K562 (cell line): ENCODE data around the gene OR2V1. TPM values are rescaled to one million over a fixed set of nuclear protein-coding genes. Genes with fewer than 3 reads are reported as not detected.

Experiments
- BHLHE40 ChIP-seq: IDR thresholded peaks from 2 replicates; pipeline ENCODE4 v1.6.1; 2011; ENCODE audit warnings: low read length, improper control_type of control experiment
- CXXC5 ChIP-seq: fragments of 250-450 bp; sonication (Bioruptor Pico); IDR thresholded peaks from 2 replicates; pipeline ENCODE4 v1.8.0; 2022; ENCODE audit warnings: inconsistent platforms, mild to moderate bottlenecking, moderate library complexity
- EP300 ChIP-seq: IDR thresholded peaks from 2 replicates; pipeline ENCODE4 v1.6.1; 2012; ENCODE audit warnings: low read length, improper control_type of control experiment
- GATA2 ChIP-seq: sonication (generic); formaldehyde crosslinking; IDR thresholded peaks from 2 replicates; pipeline ENCODE4 v1.4.0; 2020; ENCODE audit warnings: mild to moderate bottlenecking, missing genetic modification reagents
- HLTF ChIP-seq: fragments of 450-650 bp; IDR thresholded peaks from 2 replicates; pipeline ENCODE4 v1.6.1; 2016
- MAFG ChIP-seq: fragments of 450-650 bp; conservative IDR thresholded peaks from 2 replicates; pipeline ENCODE4 v1.6.1; 2016; ENCODE audit warnings: missing genetic modification characterization, missing compliant biosample characterization
- MTA3 ChIP-seq: fragments of 450-650 bp; formaldehyde crosslinking; IDR thresholded peaks from 2 replicates; pipeline ENCODE4 v1.6.1; 2017; ENCODE audit warnings: mild to moderate bottlenecking, borderline replicate concordance
- RBM15 ChIP-seq: fragments of 200-400 bp; formaldehyde crosslinking; IDR thresholded peaks from 2 replicates; pipeline ENCODE4 v1.6.1; 2018; ENCODE audit warnings: mild to moderate bottlenecking, low read length, moderate library complexity; ENCODE audit not compliant: insufficient read depth
- ZC3H8 ChIP-seq: fragments of 450-650 bp; IDR thresholded peaks from 2 replicates; pipeline ENCODE4 v1.6.1; 2017
- ZNF133 ChIP-seq: fragments of 250-450 bp; sonication (Bioruptor Pico); IDR thresholded peaks from 2 replicates; pipeline ENCODE4 v1.4.0; 2020; ENCODE audit warnings: mild to moderate bottlenecking
- ZNF146 ChIP-seq: IDR thresholded peaks from one replicate; pipeline ENCODE4 v1.6.1; 2018; ENCODE audit warnings: missing compliant biosample characterization; ENCODE audit not compliant: unreplicated experiment
- ZNF274 ChIP-seq: IDR thresholded peaks from 2 replicates; pipeline ENCODE4 v1.6.1; 2011; ENCODE audit warnings: low read depth, mild to moderate bottlenecking, low read length, moderate library complexity, borderline replicate concordance
- polyA plus RNA-seq, 8 experiments: library from polyadenylated mRNA; depleted of rRNA in 4 of 8; stranded (reverse) in 5 of 8; unstranded in 3 of 8; fragments of >200 nt; fragmentation: Nextera tagmentation in 2 of 8; fragmentation: Illumina TruSeq in 1 of 8; extraction: Ambion mirVana in 2 of 8; extraction: Trizol in 1 of 8; gene quantifications; 2 replicates each; pipeline versions ENCODE4 v1.2.1 to v1.2.3, GENCODE V29; 2011 to 2014; ENCODE audit warnings: inconsistent platforms in 1 of 8, missing spikeins in 1 of 8
- total RNA-seq, 7 experiments: library from RNA; depleted of rRNA in 6 of 7; stranded (reverse); fragments of >200 nt in 6 of 7; fragmentation: Illumina TruSeq in 2 of 7; extraction: Trizol in 2 of 7; gene quantifications; 2 replicates each; pipeline versions ENCODE4 v1.2.1 to v1.2.3, GENCODE V29; 2011 to 2021; ENCODE audit warnings: low replicate concordance in 1 of 7
- TF ChIP-seq, protein P1 (sequence below): fragments of 250-450 bp; sonication (Bioruptor Pico); IDR thresholded peaks from 2 replicates; pipeline ENCODE4 v1.4.0; 2020; ENCODE audit warnings: mild to moderate bottlenecking, moderate library complexity, borderline replicate concordance
- TF ChIP-seq, protein P2 (sequence below): sonication (generic); formaldehyde crosslinking; IDR thresholded peaks from 2 replicates; pipeline ENCODE4 v1.8.1; 2023; ENCODE audit warnings: mild to moderate bottlenecking, missing genetic modification reagents
- TF ChIP-seq, protein P3 (sequence below): fragments of 250-450 bp; sonication (Bioruptor Pico); IDR thresholded peaks from 2 replicates; pipeline ENCODE4 v1.8.0; 2022; ENCODE audit warnings: inconsistent platforms, mild to moderate bottlenecking, moderate library complexity, borderline replicate concordance
- TF ChIP-seq, protein P4 (sequence below): fragments of 450-650 bp; formaldehyde crosslinking; IDR thresholded peaks from 2 replicates; pipeline ENCODE4 v1.4.0; 2020; ENCODE audit warnings: mild to moderate bottlenecking
- TF ChIP-seq, protein P5 (sequence below): sonication (generic); formaldehyde crosslinking; IDR thresholded peaks from 2 replicates; pipeline ENCODE4 v1.8.1; 2023; ENCODE audit warnings: missing genetic modification reagents, mild to moderate bottlenecking, borderline replicate concordance

OR2V1 gene
- total and polyA plus RNA-seq, 9 of the 15 experiments (the other 6 are each of a cell fraction or from before 2014, with no cell fraction given), result 0.04 to 0.28 (median 0.15) TPM; not detected in 5

DNA sequence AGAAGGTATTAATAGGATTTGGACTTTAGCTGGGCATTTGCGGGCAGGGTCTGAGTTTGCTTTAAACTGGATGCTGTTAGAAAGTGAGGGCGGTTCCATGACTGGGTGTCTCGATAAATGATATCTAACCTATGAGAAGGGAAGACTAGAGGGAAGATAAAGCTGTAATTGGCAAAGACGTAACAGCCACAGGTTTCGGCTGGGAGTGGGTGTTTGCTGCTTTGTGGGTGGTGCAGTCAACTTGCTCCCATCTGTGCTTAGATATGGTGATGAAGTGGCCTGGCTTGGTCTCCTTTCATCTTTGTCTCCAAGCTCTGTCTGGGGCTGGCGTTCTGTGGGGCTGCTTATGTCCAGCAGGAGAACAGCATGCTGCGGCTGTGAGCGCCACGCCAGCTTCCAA is 23.3 kb downstream of the OR2V1 start (continued):
- TF ChIP-seq, protein P1, sequence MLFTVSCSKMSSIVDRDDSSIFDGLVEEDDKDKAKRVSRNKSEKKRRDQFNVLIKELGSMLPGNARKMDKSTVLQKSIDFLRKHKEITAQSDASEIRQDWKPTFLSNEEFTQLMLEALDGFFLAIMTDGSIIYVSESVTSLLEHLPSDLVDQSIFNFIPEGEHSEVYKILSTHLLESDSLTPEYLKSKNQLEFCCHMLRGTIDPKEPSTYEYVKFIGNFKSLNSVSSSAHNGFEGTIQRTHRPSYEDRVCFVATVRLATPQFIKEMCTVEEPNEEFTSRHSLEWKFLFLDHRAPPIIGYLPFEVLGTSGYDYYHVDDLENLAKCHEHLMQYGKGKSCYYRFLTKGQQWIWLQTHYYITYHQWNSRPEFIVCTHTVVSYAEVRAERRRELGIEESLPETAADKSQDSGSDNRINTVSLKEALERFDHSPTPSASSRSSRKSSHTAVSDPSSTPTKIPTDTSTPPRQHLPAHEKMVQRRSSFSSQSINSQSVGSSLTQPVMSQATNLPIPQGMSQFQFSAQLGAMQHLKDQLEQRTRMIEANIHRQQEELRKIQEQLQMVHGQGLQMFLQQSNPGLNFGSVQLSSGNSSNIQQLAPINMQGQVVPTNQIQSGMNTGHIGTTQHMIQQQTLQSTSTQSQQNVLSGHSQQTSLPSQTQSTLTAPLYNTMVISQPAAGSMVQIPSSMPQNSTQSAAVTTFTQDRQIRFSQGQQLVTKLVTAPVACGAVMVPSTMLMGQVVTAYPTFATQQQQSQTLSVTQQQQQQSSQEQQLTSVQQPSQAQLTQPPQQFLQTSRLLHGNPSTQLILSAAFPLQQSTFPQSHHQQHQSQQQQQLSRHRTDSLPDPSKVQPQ (CRISPR knock-in tag), result no peak
- TF ChIP-seq HLTF (no peak), EP300 (peak; percentile 67; the same call in 1 of the 2 replicates), GATA2 (0 out of 2 replicates have a peak, but pooled peaks have one; percentile 32), ZNF133 (CRISPR knock-in tag) (no peak), MAFG (tag) (no peak), RBM15 (no peak), CXXC5 (CRISPR knock-in tag) (peak; percentile 63), ZNF146 (CRISPR knock-in tag) (no peak), BHLHE40 (no peak), ZNF274 (no peak), ZC3H8 (no peak), MTA3 (peak; percentile 27; the same call in 1 of the 2 replicates)
- TF ChIP-seq, protein P2, sequence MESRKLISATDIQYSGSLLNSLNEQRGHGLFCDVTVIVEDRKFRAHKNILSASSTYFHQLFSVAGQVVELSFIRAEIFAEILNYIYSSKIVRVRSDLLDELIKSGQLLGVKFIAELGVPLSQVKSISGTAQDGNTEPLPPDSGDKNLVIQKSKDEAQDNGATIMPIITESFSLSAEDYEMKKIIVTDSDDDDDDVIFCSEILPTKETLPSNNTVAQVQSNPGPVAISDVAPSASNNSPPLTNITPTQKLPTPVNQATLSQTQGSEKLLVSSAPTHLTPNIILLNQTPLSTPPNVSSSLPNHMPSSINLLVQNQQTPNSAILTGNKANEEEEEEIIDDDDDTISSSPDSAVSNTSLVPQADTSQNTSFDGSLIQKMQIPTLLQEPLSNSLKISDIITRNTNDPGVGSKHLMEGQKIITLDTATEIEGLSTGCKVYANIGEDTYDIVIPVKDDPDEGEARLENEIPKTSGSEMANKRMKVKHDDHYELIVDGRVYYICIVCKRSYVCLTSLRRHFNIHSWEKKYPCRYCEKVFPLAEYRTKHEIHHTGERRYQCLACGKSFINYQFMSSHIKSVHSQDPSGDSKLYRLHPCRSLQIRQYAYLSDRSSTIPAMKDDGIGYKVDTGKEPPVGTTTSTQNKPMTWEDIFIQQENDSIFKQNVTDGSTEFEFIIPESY (CRISPR knock-in tag), result peak; percentile 42; the same call in 1 of the 2 replicates
- TF ChIP-seq, protein P3, sequence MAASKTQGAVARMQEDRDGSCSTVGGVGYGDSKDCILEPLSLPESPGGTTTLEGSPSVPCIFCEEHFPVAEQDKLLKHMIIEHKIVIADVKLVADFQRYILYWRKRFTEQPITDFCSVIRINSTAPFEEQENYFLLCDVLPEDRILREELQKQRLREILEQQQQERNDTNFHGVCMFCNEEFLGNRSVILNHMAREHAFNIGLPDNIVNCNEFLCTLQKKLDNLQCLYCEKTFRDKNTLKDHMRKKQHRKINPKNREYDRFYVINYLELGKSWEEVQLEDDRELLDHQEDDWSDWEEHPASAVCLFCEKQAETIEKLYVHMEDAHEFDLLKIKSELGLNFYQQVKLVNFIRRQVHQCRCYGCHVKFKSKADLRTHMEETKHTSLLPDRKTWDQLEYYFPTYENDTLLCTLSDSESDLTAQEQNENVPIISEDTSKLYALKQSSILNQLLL (CRISPR knock-in tag), result no peak
- TF ChIP-seq, protein P4, sequence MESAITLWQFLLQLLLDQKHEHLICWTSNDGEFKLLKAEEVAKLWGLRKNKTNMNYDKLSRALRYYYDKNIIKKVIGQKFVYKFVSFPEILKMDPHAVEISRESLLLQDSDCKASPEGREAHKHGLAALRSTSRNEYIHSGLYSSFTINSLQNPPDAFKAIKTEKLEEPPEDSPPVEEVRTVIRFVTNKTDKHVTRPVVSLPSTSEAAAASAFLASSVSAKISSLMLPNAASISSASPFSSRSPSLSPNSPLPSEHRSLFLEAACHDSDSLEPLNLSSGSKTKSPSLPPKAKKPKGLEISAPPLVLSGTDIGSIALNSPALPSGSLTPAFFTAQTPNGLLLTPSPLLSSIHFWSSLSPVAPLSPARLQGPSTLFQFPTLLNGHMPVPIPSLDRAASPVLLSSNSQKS (CRISPR knock-in tag), result no peak
- TF ChIP-seq, protein P5, sequence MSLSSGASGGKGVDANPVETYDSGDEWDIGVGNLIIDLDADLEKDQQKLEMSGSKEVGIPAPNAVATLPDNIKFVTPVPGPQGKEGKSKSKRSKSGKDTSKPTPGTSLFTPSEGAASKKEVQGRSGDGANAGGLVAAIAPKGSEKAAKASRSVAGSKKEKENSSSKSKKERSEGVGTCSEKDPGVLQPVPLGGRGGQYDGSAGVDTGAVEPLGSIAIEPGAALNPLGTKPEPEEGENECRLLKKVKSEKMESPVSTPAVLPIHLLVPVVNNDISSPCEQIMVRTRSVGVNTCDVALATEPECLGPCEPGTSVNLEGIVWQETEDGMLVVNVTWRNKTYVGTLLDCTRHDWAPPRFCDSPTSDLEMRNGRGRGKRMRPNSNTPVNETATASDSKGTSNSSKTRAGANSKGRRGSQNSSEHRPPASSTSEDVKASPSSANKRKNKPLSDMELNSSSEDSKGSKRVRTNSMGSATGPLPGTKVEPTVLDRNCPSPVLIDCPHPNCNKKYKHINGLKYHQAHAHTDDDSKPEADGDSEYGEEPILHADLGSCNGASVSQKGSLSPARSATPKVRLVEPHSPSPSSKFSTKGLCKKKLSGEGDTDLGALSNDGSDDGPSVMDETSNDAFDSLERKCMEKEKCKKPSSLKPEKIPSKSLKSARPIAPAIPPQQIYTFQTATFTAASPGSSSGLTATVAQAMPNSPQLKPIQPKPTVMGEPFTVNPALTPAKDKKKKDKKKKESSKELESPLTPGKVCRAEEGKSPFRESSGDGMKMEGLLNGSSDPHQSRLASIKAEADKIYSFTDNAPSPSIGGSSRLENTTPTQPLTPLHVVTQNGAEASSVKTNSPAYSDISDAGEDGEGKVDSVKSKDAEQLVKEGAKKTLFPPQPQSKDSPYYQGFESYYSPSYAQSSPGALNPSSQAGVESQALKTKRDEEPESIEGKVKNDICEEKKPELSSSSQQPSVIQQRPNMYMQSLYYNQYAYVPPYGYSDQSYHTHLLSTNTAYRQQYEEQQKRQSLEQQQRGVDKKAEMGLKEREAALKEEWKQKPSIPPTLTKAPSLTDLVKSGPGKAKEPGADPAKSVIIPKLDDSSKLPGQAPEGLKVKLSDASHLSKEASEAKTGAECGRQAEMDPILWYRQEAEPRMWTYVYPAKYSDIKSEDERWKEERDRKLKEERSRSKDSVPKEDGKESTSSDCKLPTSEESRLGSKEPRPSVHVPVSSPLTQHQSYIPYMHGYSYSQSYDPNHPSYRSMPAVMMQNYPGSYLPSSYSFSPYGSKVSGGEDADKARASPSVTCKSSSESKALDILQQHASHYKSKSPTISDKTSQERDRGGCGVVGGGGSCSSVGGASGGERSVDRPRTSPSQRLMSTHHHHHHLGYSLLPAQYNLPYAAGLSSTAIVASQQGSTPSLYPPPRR (CRISPR knock-in tag), result no peak
